HG03095 (cell line): Measurements from ENCODE around the gene SNRNP40.
"Not testable (repeated sequence)": the region's sequence is repeated elsewhere in the genome, so short reads cannot be mapped to it uniquely, and the experiment has no call there.

Experiments
- ATAC-seq: cut with Tn5 transposase; IDR thresholded peaks from one replicate; pipeline ENCODE4 v1.9.1; 2021; ENCODE audit warnings: moderate library complexity; ENCODE audit not compliant: unreplicated experiment

SNRNP40 gene

DNA sequence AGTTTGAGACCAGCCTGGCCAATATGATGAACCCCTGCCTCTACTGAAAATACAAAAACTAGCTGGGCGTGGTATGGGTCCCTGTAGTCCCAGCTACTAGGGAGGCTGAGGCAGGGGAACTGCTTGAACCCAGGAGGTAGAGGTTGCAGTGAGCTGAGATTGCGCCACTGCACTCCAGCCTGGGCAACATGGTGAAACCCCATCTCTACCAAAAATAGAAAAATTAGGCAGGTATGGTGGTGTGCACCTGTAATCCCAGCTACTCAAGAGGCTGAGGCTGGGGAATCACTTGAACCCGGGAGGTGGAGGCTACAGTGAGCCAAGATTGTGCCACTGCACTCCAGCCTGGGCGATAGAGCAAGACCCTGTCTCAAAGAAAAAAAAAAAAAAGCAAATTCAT, 8.8 kb downstream of the SNRNP40 start:
- ATAC-seq, result not testable (repeated sequence)

DNA sequence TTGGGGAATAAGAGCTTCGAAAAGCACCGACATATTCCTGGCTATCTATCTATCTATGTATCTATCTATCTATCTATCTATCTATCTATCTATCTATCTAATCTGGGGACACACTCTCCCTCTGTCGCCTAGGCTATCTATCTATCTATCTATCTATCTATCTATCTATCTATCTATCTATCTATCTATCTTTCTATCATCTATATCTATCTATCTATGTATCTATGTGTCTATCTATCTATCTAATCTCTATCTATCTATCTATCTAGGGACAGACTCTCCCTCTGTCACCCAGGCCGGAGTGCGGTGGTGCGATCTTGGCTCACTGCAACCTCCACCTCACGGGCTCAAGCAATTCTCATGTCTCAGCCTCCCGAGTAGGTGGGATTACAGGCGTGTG, 14.2 kb downstream of the SNRNP40 start:
- not testable (repeated sequence) for ATAC-seq

- no peak for ATAC-seq
Observed at GRCh38 chr1:31273619-31274018, 23.0 kb downstream of the SNRNP40 start.

DNA sequence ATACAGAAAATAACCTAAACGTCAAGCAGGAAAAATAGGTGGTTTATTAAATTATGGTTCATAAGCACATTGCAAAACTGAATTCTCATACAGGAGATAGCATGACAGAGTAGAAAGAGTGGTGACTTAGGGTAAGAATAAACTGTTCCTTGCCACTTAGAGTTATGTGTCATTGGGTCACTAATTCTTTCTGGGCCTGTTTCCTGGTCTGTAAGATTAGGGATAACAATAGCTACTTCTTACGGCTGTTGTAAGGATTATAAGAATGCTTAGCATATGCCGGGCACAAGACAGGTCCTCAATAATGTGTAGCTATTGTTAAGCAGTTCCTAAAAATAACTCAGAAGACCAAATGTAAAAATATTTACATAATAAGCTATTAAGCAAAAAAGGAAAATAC, 24.2 kb downstream of the SNRNP40 start:
- no peak for ATAC-seq

DNA sequence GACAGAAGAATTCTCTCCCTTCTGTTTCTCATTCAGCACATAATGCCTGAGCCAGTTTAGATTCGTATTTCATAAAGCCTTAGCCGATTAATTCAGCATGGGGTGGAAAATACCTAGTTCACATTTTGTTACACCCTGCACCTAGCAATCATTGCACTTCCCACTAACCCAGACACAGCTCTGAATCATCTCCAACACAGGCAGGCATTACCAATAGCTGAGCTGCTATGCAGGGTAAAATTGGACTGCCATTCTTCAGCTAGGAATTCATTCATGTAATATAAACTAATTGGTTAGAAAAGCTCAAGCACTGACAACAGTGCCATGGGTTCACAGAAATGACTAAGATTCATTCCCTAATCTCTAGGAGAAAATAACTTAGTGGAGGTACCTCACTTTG, 30.0 kb downstream of the SNRNP40 start:
- ATAC-seq, result no peak

GRCh38 chr1:31264790-31265386, 31.7 kb downstream of the SNRNP40 start:
- ATAC-seq, result no peak

GRCh38 chr1:31263408-31263807, 33.2 kb downstream of the SNRNP40 start:
- no peak for ATAC-seq

GRCh38 chr1:31262393-31262792, 34.2 kb downstream of the SNRNP40 start:
- ATAC-seq, result not testable (repeated sequence)

DNA sequence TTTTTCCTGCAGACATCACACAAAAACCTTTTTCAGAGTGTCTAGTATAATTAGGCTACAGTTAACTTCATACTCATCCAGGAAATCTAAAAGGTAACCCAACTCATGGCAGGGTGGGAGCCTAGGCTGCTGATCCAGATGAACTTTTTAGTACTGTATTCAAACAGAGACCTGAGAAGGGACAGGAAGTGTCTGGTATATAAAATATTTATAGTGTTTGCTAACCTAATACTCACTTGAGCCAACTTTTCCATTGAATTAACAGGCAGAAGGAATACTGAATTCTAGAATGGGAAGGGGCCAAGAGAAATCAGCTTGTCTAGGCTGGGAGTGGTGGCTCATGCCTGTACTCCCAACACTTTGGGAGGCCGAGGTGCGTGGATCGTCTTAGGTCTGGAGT, 34.7 kb downstream of the SNRNP40 start:
- no peak for ATAC-seq

DNA sequence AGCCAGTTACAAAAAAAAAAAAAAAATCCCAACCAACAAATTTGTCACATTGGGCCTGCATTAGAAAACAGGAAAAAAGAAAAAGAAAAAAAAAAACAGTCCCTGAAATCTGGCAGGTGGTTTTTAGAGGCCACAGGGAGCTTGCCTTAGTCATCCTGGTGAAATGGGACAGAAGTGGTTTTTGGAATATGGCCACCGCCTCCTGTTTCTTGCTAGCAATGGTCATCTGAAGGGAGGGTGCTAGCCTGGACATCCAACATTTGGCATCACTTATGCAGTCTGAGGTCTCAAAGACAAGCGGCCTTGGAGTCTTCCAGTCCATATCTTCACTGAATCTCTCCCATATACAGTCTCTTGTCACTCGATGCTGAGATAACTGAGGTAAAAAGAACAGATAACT, 36.8 kb downstream of the SNRNP40 start:
- ATAC-seq, result no peak

DNA sequence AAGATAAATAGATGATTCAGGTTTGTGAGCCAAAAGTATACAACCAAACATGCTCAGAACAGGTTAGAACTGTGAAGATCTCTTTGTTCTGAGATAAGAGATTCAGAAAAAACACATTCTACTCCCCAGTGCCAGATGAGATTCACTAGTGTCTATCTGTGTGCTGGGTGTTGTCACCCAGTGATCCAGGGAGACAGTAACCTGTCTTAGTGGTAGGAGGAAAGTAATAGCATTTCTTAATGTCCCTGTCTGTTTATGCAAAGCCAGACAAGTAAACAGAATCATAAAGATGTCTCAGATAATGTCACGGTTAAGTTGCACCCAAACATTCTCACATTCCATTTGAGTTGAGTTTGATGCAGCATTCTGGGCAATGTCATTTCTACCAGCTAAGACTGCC, 38.0 kb downstream of the SNRNP40 start:
- ATAC-seq, result no peak

- ATAC-seq, result no peak
Observed at GRCh38 chr1:31257213-31257612, 39.4 kb downstream of the SNRNP40 start.

- no peak for ATAC-seq
Observed at GRCh38 chr1:31249854-31250253, 46.7 kb downstream of the SNRNP40 start.

GRCh38 chr1:31248276-31248675, 48.3 kb downstream of the SNRNP40 start:
- no peak for ATAC-seq

DNA sequence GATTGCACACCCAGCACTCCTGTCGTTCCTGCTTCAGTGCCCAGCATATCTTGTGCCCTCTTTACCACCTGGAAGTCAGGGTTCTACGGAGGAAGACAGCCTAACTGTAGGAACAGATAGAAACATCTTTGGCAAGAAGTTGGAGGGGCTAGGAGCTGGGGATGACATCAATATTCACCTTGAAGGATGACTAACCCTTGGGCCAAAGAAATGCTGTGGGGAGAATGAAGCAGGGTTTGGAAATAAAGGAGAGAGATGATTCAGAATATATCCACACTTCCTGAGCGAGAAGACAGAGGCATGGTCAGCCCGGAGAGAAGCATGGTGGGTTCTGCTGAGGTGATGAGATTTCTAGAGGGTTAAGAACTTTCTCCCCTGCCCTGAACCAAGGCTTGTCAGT, 52.3 kb downstream of the SNRNP40 start:
- no peak for ATAC-seq

DNA sequence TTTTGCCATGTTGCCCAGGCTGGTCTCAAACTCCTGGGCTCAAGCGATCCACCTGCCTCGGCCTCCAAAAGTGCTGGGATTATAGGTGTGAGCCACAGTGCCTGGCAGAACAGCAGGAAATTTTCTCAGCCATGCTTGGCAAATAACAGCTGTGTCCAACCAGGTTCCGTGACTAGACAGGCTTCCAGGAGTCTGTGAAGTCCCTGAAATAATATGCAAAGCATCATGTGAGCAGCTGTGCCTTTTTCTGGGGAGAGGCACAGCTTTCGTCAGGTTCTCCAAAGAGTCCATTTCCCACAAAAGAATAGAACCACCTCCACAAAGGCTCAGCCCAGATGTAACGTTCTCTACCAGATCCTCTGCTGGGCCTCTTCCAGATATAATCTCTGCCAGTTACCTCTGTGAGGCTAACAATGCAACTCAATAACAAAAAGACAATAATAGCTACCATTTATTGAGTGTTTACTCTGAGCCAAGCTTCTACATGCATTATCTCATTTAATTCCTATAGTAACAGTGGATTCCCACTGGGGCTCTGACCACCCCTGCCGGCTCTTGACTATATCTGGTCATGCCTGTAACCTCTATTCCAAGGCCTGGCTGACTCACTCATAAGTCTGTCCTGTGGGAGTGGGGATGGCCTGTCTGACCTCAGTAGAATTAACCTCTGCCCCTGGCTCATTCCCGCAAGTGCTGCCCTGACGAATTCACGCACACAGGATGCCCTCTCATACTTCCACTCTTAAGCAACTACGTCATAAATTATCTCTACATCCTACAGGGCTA, 52.9 kb downstream of the SNRNP40 start:
- no peak for ATAC-seq

GRCh38 chr1:31241321-31241720, 55.3 kb downstream of the SNRNP40 start:
- no peak for ATAC-seq

- ATAC-seq, result no peak
Observed at GRCh38 chr1:31239653-31240241, 56.8 kb downstream of the SNRNP40 start, which contains the start of gene NKAIN1. TSS of gene NKAIN1 (minus strand) at chr1:31239887. CDS start at chr1:31239547, 340 bp downstream.

- ATAC-seq, result no peak
Observed at GRCh38 chr1:31238986-31239613, 57.5 kb downstream of the SNRNP40 start.

- no peak for ATAC-seq
Observed at GRCh38 chr1:31238612-31238985, 58.0 kb downstream of the SNRNP40 start.

- ATAC-seq, result no peak
Observed at GRCh38 chr1:31234870-31235269, 61.7 kb downstream of the SNRNP40 start.
